Effector memory CD4-positive, alpha-beta T cell (primary cell): ENCODE results near the gene ANKS1B.

Experiments
- DNase-seq, 3 donors: peaks; one replicate each; pipeline ENCODE4 v3.0.0-alpha.2; 2020
- H3K27ac ChIP-seq: 2 replicates; pipeline ENCODE4 v1.7.0; 2013; ENCODE audit warnings: mild to moderate bottlenecking, low read length, moderate library complexity; ENCODE audit not compliant: insufficient read depth, poor library complexity, severe bottlenecking
- H3K27me3 ChIP-seq: replicated peaks from 2 replicates; pipeline ENCODE4 v1.7.0; 2013; ENCODE audit warnings: mild to moderate bottlenecking, low read length; ENCODE audit not compliant: insufficient read depth, control insufficient read depth, poor library complexity, severe bottlenecking
- H3K36me3 ChIP-seq: 2 replicates; pipeline ENCODE4 v1.7.0; 2013; ENCODE audit warnings: mild to moderate bottlenecking, low read length, moderate library complexity; ENCODE audit not compliant: control insufficient read depth, insufficient read depth
- H3K4me1 ChIP-seq: 2 replicates; pipeline ENCODE4 v1.7.0; 2013; ENCODE audit warnings: low read length, mild to moderate bottlenecking; ENCODE audit not compliant: control insufficient read depth, insufficient read depth, poor library complexity, severe bottlenecking
- H3K4me3 ChIP-seq: 2 replicates; pipeline ENCODE4 v1.7.0; 2013; ENCODE audit warnings: low read length, low read depth, mild to moderate bottlenecking; ENCODE audit not compliant: insufficient read depth, poor library complexity, severe bottlenecking
- H3K9me3 ChIP-seq: 2 replicates; pipeline ENCODE4 v1.7.0; 2013; ENCODE audit warnings: mild to moderate bottlenecking, low read length, moderate library complexity; ENCODE audit not compliant: control insufficient read depth

ANKS1B gene

GRCh38 chr12:98935847-98936246, 1048.9 kb downstream of the ANKS1B start:
- H3K4me1 ChIP-seq: no peaks in the 10 kb centered on the region
- H3K27me3 ChIP-seq: no peaks in the 10 kb centered on the region
- H3K4me3 ChIP-seq: no peak overlapping the region
- H3K27ac ChIP-seq: no peak overlapping the region
- no peak for DNase-seq
- no peaks in the 10 kb centered on the region for H3K36me3 ChIP-seq
- no peaks in the 10 kb centered on the region for H3K9me3 ChIP-seq

GRCh38 chr12:98922871-98923270, 1061.9 kb downstream of the ANKS1B start:
- Histone ChIP-seq H3K9me3 (no peaks in the 10 kb centered on the region), H3K27ac (no peak overlapping the region), H3K27me3 (peaks cover 3% of the 10 kb centered on the region), H3K36me3 (no peaks in the 10 kb centered on the region), H3K4me1 (no peaks in the 10 kb centered on the region), H3K4me3 (no peak overlapping the region)
- no peak for DNase-seq

GRCh38 chr12:98918176-98918863, 1066.4 kb downstream of the ANKS1B start:
- no peaks in the 10 kb centered on the region for H3K36me3 ChIP-seq
- DNase-seq: no peak
- peaks cover 3% of the 10 kb centered on the region for H3K27me3 ChIP-seq
- H3K4me3 ChIP-seq: no peak overlapping the region
- H3K27ac ChIP-seq: no peak overlapping the region
- no peaks in the 10 kb centered on the region for H3K4me1 ChIP-seq
- H3K9me3 ChIP-seq: no peaks in the 10 kb centered on the region

GRCh38 chr12:98916106-98916505, 1068.6 kb downstream of the ANKS1B start:
- H3K4me1 ChIP-seq: no peaks in the 10 kb centered on the region
- no peak for DNase-seq
- H3K27me3 ChIP-seq: peaks cover 3% of the 10 kb centered on the region
- no peaks in the 10 kb centered on the region for H3K9me3 ChIP-seq
- no peak overlapping the region for H3K4me3 ChIP-seq
- no peak overlapping the region for H3K27ac ChIP-seq
- no peaks in the 10 kb centered on the region for H3K36me3 ChIP-seq

DNA sequence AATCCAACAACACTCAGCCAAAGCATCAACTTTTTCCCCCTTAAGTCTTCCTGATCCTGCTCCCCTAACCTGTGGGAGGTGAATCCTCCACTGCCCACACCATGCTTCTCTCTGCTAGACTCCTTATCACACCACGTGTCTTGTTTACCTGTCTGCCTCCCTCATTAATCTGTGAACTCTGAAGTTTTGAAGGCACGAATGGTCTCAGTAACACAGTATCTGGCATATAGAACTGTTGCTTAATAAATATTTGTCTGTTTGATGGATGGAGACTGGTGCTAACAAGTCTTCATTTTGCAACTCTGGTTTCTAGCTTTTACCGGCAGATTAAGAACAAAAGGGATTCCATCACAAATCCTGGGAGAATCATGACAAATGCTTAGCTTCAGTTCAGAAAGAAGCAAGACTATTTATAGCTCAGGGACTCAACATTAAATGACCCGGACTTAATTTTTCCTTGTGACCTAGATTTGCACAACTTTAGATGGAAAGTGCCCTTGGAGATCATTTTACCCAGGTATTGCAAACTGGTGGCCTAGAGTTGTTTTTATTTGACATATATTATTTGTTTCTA, 1072.2 kb downstream of the ANKS1B start:
- H3K4me3 ChIP-seq: no peak overlapping the region
- DNase-seq: no peak
- no peaks in the 10 kb centered on the region for H3K4me1 ChIP-seq
- no peaks in the 10 kb centered on the region for H3K27me3 ChIP-seq
- H3K27ac ChIP-seq: no peak overlapping the region
- H3K9me3 ChIP-seq: no peaks in the 10 kb centered on the region
- no peaks in the 10 kb centered on the region for H3K36me3 ChIP-seq

- no peaks in the 10 kb centered on the region for H3K36me3 ChIP-seq
- H3K4me1 ChIP-seq: no peaks in the 10 kb centered on the region
- H3K9me3 ChIP-seq: no peaks in the 10 kb centered on the region
- no peak overlapping the region for H3K27ac ChIP-seq
- no peaks in the 10 kb centered on the region for H3K27me3 ChIP-seq
- no peak overlapping the region for H3K4me3 ChIP-seq
- DNase-seq: no peak
Measured at GRCh38 chr12:98911396-98911795, 1073.3 kb downstream of the ANKS1B start.

DNA sequence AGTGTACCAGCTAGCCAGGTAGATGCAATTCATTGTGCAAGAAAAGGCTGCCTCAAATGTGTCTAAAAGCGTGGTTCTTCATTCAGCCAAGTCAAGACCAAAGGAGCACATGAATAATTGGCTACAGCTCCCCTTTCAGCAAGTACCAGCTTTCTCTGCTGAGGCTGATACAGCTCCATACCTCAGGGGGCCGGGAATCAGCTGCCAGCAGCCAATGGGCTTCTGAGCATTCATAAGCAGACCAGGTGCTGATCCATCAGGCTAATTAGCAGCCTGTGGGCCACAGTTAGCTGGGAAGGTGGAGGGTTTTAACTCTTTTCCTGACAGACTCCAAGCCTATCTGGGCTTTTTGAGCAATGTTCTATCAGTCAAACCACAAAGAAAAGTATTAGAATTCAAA, 1075.0 kb downstream of the ANKS1B start:
- no peaks in the 10 kb centered on the region for H3K36me3 ChIP-seq
- H3K27ac ChIP-seq: no peak overlapping the region
- no peaks in the 10 kb centered on the region for H3K9me3 ChIP-seq
- DNase-seq: no peak
- H3K4me1 ChIP-seq: no peaks in the 10 kb centered on the region
- H3K27me3 ChIP-seq: no peaks in the 10 kb centered on the region
- H3K4me3 ChIP-seq: no peak overlapping the region

GRCh38 chr12:98908866-98909265, 1075.9 kb downstream of the ANKS1B start:
- Histone ChIP-seq H3K9me3 (no peaks in the 10 kb centered on the region), H3K27ac (no peak overlapping the region), H3K27me3 (no peaks in the 10 kb centered on the region), H3K4me3 (no peak overlapping the region), H3K36me3 (no peaks in the 10 kb centered on the region), H3K4me1 (no peaks in the 10 kb centered on the region)
- DNase-seq: no peak

DNA sequence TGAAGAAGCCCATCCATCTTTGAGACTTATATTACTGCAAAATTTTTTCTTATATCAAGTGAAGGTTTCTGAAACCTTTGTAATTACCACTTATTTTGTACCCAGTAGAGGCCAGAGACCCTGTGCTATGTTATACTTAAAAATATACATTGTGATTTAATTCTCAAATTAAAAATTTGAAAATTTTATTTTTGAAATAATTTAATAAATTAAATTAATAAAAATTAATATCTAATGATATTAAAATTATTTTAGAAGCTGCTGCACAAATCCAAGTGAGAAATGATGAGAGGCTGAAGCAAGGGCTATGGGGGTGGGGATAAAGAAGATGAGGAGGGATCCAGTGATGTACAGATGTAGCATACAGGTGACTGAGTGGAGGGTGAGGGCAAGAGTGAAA, 1080.9 kb downstream of the ANKS1B start:
- no peak for DNase-seq
- Histone ChIP-seq H3K27me3 (no peaks in the 10 kb centered on the region), H3K9me3 (no peaks in the 10 kb centered on the region), H3K36me3 (no peaks in the 10 kb centered on the region), H3K4me3 (no peak overlapping the region), H3K27ac (no peak overlapping the region), H3K4me1 (no peaks in the 10 kb centered on the region)

DNA sequence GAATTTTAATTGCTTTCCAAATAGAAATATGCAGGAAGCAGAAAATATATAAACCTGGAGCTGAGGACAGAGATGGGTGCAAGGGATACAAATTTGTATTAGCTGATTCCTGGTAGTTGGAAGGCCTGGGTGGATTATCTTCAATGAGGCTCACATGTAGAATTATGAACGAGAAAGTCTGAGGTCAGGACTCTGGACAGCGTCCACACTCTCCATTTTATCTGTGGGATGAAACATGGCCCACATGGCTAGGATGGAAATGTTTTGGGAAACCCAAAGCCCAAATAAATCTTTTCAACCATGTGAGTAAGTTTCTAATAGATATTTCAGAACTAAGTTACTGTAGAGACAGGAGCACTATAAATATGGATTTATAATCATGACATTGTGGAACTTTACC, 1083.5 kb downstream of the ANKS1B start:
- Histone ChIP-seq H3K27ac (no peak overlapping the region), H3K4me1 (no peaks in the 10 kb centered on the region), H3K4me3 (no peak overlapping the region), H3K27me3 (peaks cover 11% of the 10 kb centered on the region), H3K36me3 (no peaks in the 10 kb centered on the region), H3K9me3 (no peaks in the 10 kb centered on the region)
- no peak for DNase-seq
